NCI-H2196 (cell line): ENCODE data around the gene CLASRP.

ENCODE experiments used
- DNase-seq: peaks from one replicate; lab custom pipeline; 2025; ENCODE audit not compliant: unreplicated experiment; lab: John Stamatoyannopoulos, UW

The CLASRP gene

GRCh38 chr19:45059258-45059965, 20.6 kb downstream of the CLASRP start:
- DNase-seq, result peak; percentile 83

DNA sequence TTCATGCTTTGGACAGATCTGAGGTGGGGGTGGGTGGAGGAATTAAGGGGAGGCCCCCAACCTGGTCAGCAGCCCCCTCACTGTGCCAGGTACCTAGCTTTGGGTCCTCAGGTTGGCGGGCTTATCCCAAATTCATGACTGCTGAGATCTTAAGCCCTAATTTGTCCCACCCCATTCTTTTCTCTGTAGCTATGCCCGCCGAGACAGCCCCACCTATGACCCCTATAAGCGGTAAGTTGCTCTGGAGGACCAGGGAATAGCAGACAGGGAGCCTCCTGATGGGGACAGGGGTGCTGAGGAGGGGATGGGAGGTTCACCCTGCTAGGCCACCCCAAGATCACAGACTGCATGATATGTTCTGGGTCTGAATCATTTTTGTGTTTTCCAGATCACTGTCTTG, 23.1 kb downstream of the CLASRP start:
- no peak for DNase-seq

- no peak for DNase-seq
Measured at GRCh38 chr19:45063851-45064801, 25.3 kb downstream of the CLASRP start.

DNA sequence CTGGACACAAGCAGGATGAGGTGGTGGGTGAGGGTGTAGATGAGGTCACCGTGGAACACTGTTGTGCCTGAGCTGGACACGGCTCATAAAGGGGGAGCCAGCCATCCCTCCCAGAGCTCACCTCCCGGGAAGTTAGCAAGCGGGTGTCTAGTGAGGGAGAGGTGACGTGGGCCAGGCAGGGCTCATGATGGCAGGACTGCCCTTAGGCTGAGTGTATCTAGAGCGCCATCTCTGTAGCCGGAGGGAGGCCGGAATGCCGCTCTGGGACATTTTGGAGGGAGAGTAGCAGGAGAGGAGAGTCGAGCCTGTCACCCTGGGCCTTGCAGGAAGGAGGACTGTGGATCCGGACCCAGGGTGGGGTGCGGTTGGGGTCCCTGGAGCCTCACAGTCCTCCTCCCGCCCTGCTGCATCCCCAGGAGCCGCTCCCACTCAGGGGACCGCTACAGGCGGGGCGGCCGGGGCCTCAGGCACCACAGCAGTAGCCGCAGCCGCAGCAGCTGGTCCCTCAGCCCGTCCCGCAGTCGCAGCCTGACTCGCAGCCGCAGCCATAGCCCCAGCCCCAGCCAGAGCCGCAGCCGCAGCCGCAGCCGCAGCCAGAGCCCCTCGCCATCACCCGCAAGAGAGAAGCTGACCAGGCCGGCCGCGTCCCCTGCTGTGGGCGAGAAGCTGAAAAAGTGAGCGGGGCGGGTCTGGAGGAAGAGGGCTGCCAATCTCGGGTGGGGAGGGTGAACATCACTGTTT, 28.2 kb downstream of the CLASRP start:
- no peak for DNase-seq

DNA sequence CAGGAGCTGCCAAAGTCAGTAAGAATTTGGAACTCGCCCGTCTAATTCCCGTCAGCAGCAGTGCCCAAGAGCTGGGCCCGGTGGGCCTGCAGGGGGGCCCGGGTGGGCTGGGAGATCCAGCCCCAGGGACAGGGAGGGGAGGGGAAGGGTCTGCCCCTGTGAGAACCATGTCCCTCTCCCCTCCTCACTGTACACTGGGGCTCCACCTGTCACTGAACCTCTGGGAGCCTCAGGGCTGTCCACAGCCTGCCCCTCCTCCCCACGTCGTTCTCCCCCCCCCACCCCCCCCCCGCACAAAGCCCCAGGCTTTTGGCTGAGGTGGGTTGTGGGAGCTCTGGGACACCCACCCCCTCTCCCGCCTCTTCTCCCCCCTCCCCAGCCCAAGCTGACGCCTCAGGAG, 29.2 kb downstream of the CLASRP start:
- DNase-seq, result no peak

DNA sequence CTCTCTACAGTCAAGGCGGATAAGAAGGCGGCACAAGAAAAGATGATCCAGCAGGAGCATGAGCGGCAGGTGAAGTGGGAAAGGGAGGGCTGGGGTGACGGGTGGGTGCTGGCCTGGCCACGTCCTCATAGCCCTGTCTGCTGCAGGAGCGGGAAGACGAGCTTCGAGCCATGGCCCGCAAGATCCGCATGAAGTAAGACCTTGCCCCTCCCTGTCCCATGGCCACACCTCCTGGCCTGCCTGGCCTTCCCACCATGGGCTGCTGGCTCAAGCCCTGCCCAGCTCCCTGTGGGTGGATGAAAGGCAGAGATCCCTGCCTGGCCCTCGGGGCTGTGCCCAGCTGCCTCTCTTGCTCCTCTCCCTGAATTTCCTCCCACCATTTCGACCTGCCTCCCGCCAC, 30.2 kb downstream of the CLASRP start:
- peak; percentile 69 for DNase-seq

DNA sequence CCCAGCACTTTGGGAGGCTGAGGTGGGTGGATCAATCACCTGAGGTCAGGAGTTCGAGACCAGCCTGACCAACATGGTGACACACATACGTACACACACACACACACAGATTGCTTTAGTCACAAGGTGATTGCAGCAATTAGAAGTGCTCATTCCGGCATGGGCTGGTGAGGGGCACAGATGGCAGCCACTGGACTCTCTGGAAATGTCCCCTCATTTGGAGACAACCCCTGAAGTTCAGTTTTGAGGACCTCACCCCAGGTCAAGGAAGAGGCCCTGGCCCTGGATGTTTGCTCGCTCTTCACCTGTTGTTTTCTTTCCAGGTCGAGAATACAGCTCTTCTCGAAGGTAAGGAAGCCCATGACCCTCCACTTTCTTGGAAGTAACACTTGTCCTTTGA, 31.4 kb downstream of the CLASRP start:
- DNase-seq, result no peak

GRCh38 chr19:45070861-45071544, 32.2 kb downstream of the CLASRP start:
- DNase-seq, result no peak

DNA sequence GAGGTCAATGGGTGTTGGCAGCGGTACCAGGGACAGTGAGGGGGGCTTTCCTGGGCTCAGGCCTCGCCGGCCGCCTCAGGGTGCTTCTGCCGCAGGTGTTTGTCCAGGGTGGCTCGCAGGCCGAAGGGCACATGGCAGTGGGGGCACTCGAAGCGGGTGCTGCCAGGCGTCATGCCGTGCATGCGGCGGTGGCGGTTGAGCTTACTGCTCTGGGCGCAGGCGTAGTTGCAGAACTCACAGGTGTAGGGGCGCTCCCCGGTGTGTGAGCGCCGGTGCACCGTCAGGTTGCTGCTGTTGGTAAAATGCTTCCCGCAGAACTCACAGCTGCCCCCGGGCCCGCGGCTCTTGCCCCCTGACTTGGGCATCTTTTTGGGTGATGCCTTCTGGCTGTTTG, 32.7 kb downstream of the CLASRP start:
- no peak for DNase-seq

DNA sequence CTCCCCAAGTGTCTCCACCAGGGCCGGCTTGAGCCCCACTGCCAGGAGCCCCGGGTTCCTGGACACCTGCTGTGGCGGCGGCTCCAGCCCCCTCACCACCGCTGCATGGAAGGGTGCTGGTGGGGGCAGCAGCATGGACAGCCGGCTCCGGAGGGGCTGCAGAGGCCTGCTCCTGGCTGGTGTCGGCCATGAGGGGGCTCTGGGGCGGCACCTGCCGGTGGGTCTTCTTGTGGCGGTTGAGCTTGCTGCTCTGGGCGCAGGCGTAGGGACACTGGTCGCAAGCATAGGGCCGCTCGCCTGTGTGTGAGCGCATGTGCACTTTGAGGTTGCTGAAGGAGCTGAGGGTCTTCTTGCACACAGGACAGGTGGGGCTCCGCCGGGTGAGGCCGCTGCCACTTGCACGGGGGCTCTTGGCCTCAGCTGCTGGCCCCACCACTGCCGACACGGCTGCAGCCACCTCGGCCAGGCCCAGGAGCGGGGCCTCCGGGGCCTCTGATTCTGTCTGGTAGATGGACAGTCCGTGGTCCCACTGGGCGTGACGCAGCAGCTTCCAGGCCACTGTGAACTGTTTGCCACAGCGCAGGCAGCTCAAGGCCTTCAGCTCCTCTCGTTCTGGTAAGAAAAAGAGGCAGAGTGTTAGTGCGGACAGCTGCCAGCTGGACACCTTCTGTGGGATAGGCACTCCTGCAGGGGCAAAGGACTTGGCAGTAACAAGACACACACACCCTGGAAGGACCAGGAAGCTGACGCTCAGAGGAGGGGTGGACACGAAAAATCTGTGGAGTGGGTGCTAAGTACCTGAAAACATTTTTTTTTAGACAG, 33.3 kb downstream of the CLASRP start:
- no peak for DNase-seq

- no peak for DNase-seq
Measured at GRCh38 chr19:45074744-45075300, 36.0 kb downstream of the CLASRP start.

- peak; percentile 85 for DNase-seq
Measured at GRCh38 chr19:45075301-45076028, 36.6 kb downstream of the CLASRP start.

DNA sequence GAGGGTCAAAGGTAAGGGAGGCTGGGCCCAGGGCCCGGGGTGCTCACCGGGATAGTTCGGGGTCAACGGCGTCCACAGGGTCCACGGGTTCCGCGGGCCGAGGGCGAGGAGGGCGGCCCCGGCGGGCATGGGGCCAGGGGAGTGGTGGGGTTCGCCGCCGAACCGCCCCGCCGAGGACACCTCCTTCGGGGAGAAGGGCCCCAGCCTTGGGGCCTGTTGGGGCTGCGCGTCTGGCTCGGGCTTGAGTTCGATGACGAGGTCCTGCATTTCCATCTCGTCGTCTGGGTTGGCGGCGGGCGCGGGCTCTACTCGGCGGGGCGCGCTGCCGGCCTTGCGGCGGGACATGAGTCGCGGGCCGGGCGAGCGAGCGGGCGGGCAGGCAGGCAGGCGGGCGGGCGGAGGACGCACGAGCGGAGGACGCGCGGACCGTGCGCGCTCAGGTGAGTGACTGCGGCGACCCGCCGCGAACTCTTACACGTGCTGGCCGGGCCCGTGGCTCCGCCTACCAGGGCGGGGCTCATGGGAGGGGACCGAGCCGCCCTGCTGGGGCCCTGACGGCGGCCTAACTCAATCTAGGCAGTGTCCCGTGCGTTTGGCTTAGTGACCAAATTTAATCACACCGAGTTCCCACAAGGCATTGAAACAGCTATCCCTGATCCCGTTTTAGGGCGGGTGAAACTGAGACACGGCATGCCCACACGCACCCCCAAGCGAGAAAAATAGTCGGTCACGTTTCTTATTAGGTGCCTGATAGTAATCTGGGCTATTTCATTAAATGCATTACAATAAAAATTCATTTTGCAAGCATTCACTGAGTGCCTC, 37.4 kb downstream of the CLASRP start, which contains the start of gene ZNF296:
Gene ZNF296 (minus strand): TSS at position 450 of the 822 bp plus-strand sequence. CDS start 105 bp downstream, at position 345.
- peak; percentile 92 for DNase-seq

DNA sequence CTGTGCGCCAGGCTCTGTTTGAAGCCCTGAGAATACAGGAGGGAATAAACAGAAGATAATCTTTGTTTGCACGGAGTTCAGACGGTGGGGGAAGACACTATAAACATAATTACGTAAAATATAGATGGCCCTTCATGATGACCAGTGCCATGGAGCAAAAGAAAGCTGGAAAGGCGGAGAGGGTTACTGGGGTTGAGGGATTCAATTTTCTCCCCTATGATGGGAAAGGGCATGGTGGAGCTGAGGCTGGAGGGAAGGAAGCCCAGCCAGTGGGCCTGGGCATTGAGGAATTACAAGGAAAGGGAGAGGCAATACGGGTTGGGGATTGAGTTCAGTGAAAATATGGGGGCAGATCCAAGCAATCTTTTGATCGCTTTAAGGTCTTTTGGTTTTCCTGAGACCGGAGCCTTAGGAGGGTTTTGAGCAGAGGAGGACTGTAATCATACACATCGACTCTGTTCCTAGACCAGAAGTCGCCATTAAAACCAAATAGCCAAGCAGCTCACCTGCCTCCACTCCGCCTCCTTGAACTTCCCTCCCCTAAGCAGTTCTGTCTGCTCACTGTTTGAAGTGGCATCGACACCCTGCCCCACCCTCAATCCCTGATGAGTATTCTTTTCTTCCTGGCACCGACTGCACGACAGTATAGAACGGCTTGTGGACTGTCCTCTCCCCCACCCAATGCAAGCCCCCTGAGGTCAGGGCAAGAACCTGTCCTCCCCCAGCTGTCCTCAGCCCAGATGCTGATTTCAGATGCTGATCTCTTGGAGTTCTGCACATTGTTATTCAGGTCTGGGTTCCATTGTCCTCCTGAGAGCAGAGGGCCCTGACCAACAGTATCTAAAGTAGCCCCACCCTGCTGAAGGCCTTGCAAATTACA, 38.2 kb downstream of the CLASRP start:
- no peak for DNase-seq

DNA sequence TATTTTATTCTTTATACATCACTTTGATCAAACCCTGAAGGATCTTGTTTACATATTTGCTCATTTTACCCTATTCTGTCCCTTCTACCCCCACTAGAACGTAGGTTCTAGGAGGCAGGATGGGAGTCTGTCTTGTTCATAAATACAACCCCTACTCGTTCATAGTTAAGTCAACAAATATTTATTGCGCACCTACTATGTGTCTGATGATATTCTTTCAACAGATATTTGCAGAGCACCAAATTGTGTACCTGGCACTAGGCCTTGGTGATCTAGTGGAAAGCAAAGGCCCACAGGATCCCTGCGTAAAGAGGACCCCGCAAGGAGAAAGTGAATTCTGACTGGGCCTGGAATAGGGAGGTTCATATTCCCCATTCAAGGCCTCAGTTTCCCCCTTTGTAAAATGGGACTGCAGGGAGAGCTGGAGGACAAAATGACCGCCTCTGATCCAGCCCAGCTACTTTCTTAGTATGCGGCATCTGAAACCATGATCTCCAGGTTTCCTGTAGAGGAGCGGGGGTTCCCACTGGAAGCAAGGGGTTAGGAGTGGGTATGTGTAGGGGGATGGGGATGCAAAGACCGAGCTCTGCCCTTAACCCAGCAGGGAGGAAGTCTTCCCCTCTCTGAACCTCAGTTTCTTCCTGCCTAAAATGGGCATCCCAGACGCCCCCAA, 39.7 kb downstream of the CLASRP start:
- DNase-seq, result no peak

DNA sequence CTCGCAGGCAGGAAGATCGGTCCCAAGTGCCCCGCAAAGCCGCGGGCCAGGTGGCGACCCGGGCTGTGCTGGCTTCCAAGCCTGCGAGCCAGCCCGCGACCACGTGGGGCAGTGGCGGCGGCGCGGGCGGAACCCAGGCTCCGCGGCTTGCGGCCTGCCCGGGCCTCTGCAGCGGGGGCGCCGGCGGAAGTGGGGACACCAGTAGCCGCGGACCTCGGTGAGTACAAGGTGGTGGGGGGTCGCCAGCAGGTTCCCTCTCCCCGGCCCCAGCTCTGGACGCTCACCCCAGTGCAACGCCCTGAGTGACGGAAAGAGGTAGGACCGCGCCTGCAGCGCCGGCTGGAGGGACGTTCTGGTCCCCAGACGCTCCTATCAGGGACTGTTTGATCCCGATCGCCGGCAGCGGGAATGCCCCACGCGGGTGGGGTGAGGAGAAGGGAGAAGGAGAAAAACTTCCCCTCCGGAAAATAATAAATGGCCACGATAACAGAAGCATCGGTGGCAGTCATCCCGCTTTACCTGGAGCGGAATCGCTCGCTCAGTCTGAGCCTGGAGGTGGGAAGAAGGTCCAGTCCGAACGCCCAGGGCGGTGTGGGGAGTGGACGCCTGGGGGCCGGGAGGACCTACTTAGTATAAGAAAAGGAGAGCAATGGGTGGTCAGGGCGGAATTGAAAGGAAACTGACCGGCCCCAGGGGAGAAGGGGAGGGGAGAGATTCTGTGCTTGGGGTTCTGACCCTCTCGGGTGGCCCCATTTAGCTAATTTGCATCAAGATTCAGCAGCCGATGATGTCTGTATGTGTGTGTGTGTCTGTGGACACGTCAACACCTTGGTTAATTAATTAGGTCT, 40.4 kb downstream of the CLASRP start, which contains the start of gene GEMIN7:
Gene GEMIN7 (plus strand): TSS at position 198 of the 848 bp plus-strand sequence. CDS start 10,855 bp downstream, outside the sequence.
- peak; percentile 83 for DNase-seq
